Naive B cell (primary cell): ENCODE measurements around the gene NSG2. TPM values are rescaled to one million over a fixed set of nuclear protein-coding genes. Genes with fewer than 3 reads are reported as not detected.

Experiments
- ATAC-seq, 2 donors: fragments of 150-1000 bp; cut with Tn5 transposase; 2 replicates each; pipeline ENCODE4 v1.10.0; 2021; ENCODE audit warnings: low read depth in 2 of 2, mild to moderate bottlenecking in 2 of 2, moderate library complexity in 2 of 2
- DNase-seq: peaks from one replicate; pipeline ENCODE4 v3.0.0; 2022
- H3K27ac Mint-ChIP-seq, 6 donors: one replicate each; pipeline ENCODE4 v1.8.0; 2020 to 2022; ENCODE audit warnings: mild to moderate bottlenecking in 6 of 6, mixed read lengths in 6 of 6, moderate library complexity in 5 of 6, inconsistent platforms in 2 of 6
- H3K27me3 Mint-ChIP-seq, 3 donors: one replicate each; pipeline ENCODE4 v1.8.0; 2021 to 2022; ENCODE audit warnings: mixed read lengths in 3 of 3, mild to moderate bottlenecking in 1 of 3
- H3K36me3 Mint-ChIP-seq, 2 donors: one replicate each; pipeline ENCODE4 v1.8.0; 2020 to 2022; ENCODE audit warnings: mixed read lengths in 2 of 2, inconsistent platforms in 1 of 2, mild to moderate bottlenecking in 1 of 2
- H3K4me1 Mint-ChIP-seq, 3 donors: one replicate each; pipeline ENCODE4 v1.8.0; 2020 to 2022; ENCODE audit warnings: mixed read lengths in 3 of 3, inconsistent platforms in 1 of 3, mild to moderate bottlenecking in 1 of 3, moderate library complexity in 1 of 3
- H3K4me3 Mint-ChIP-seq, 8 donors: one replicate each; pipeline ENCODE4 v1.8.0; 2020 to 2022; ENCODE audit warnings: mild to moderate bottlenecking in 8 of 8, mixed read lengths in 8 of 8, moderate library complexity in 8 of 8, inconsistent platforms in 2 of 8
- H3K9me3 Mint-ChIP-seq, 7 donors: one replicate each; pipeline ENCODE4 v1.8.0; 2020 to 2022; ENCODE audit warnings: mixed read lengths in 7 of 7, mild to moderate bottlenecking in 5 of 7, inconsistent platforms in 2 of 7, moderate library complexity in 1 of 7
- polyA plus RNA-seq, 6 donors: library from polyadenylated mRNA; unstranded; fragments of 300-500 nt; fragmentation: Illumina TruSeq; gene quantifications; one replicate each; pipeline ENCODE4 v1.2.3, GENCODE V29; 2021; ENCODE audit warnings: low read depth in 6 of 6

NSG2 gene
- polyA plus RNA-seq, 6 donors from 2014 or later: not detected

DNA sequence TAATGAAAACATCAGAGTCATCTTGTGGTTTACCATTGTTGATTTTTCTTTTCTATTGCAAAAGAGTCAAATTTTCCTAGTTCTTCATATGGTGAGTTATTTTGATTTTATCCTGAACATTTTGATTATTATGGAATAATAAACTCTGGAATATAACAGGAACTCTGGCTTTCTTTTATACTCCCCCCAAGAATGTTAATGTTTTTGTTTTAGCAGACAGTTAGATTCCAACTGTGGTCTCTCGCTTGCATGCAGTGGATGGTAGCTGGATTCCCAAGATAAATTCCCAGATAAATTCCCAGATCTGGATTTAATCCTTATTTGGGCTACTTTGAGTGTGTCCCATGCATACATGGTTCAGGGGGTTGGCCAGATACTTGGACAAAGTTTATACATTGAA is 109.8 kb downstream of the NSG2 start:
- Mint-ChIP-seq H3K4me3 (no peak overlapping the region), H3K27ac (no peak overlapping the region), H3K36me3 (peaks cover 4 to 18% of the 10 kb centered on the region in 2 donors), H3K9me3 (peaks cover 15 to 52% (median 26%) of the 10 kb centered on the region in 7 donors), H3K4me1 (no peaks in the 10 kb centered on the region), H3K27me3 (peaks cover 0 to 9% (median 3%) of the 10 kb centered on the region in 3 donors)
- ATAC-seq (no peak), DNase-seq (no peak)

DNA sequence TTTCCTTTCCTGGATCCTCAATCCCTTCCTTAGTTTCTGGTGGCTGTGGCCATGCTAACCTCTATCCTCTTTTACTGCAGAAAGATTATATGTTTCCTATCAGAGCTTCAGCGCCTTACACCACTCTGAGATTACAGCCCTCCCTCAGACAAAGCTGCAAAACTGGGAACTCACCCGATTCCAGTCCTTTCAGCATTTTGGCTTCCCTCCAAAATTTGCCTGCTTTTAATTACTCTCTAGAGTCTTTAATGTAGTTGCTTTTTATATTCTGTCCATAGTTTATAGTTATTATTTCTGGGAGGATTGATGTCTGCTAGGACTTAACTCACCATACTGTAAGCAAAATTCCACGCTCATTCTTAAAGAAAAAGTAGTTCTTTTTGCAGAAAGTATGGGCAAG is 110.2 kb downstream of the NSG2 start:
- ATAC-seq: no peak

DNA sequence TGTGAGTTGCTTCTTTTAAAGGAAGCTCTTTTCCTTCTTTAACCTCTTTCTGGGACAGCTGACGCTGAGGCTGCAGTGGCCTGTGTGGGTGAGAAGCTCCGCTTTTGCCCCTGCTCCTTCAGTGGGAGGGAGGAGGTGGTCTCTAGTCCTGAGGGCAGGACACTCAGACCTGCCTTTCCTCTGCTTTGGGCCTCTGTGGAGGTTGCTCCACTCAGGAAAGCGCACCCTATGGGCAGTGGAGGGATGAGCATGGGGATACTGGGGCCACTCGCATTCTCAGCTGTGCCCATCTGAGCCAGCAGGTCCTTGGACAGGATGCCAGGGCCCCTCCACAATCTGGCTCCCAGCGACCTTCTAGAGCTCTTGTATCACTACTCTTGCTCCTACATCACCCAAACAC is 111.5 kb downstream of the NSG2 start:
- Mint-ChIP-seq H3K4me1 (no peaks in the 10 kb centered on the region), H3K27me3 (peaks cover 0 to 18% (median 3%) of the 10 kb centered on the region in 3 donors), H3K36me3 (peaks cover 4 to 18% of the 10 kb centered on the region in 2 donors), H3K27ac (no peak overlapping the region), H3K9me3 (peaks cover 15 to 48% (median 24%) of the 10 kb centered on the region in 7 donors), H3K4me3 (no peak overlapping the region)
- ATAC-seq (no peak), DNase-seq (no peak)

More for the DNA sequence above, 110.2 kb downstream of the NSG2 start:
- peaks cover 0 to 14% (median 3%) of the 10 kb centered on the region in 3 donors for H3K27me3 Mint-ChIP-seq
- H3K27ac Mint-ChIP-seq: no peak overlapping the region
- no peak for DNase-seq
- H3K9me3 Mint-ChIP-seq: peaks cover 15 to 52% (median 26%) of the 10 kb centered on the region in 7 donors
- no peaks in the 10 kb centered on the region for H3K4me1 Mint-ChIP-seq
- H3K4me3 Mint-ChIP-seq: no peak overlapping the region
- H3K36me3 Mint-ChIP-seq: peaks cover 4 to 18% of the 10 kb centered on the region in 2 donors

Other genes starting within 250 kb of the NSG2 start
- 1 to 10 TPM in 5 of 6 donors, not detected in 1; 4.8 to 8.8 (median 6.0) TPM for gene CPEB4, start 157.4 kb upstream of the NSG2 start, polyA plus RNA-seq
- gene C5orf47, start 56.5 kb upstream of the NSG2 start, polyA plus RNA-seq: not detected